ENCODE measurements around the gene FBXL13.

FBXL13 gene

GRCh38 chr7:102890292-102890970 is 184.2 kb downstream of the FBXL13 start:
- no peak overlapping the region for H3K9ac ChIP-seq
- no peaks in the 10 kb centered on the region for H3K36me3 ChIP-seq (ENCODE audit: insufficient read depth)
- no peak overlapping the region for H3K27ac ChIP-seq

GRCh38 chr7:102889851-102890250 is 184.7 kb downstream of the FBXL13 start:
- no peaks in the 10 kb centered on the region for H3K27me3 ChIP-seq (ENCODE audit: insufficient read depth, low read depth)
- no peaks in the 10 kb centered on the region for H3K4me1 ChIP-seq (ENCODE audit: low read depth, poor library complexity, severe bottlenecking)
- H3K4me2 ChIP-seq: no peak overlapping the region
- H3K79me2 ChIP-seq (ENCODE audit: insufficient read depth, low read depth): no peaks in the 10 kb centered on the region
- H2AFZ ChIP-seq (ENCODE audit: low read depth): no peak overlapping the region
- H3K36me3 ChIP-seq (ENCODE audit: insufficient read depth): no peaks in the 10 kb centered on the region
- no peak overlapping the region for H3K4me3 ChIP-seq (IDR thresholded peaks at IDR 0.05; ENCODE audit: insufficient read depth, low read depth, low read length)
- H3K9ac ChIP-seq: no peak overlapping the region
- no peak for TF ChIP-seq CTCF (conservative IDR thresholded peaks at IDR 0.05; ENCODE audit: low read depth, low read length)
- no peaks in the 10 kb centered on the region for H4K20me1 ChIP-seq (ENCODE audit: insufficient read depth)
- H3K27ac ChIP-seq: no peak overlapping the region

More at GRCh38 chr7:102890292-102890970, 184.2 kb downstream of the FBXL13 start:
- H4K20me1 ChIP-seq (ENCODE audit: insufficient read depth): no peaks in the 10 kb centered on the region
- H3K79me2 ChIP-seq (ENCODE audit: insufficient read depth, low read depth): no peaks in the 10 kb centered on the region
- H3K4me3 ChIP-seq (IDR thresholded peaks at IDR 0.05; ENCODE audit: insufficient read depth, low read depth, low read length): no peak overlapping the region
- no peak overlapping the region for H2AFZ ChIP-seq (ENCODE audit: low read depth)
- H3K4me2 ChIP-seq: no peak overlapping the region
- H3K4me1 ChIP-seq (ENCODE audit: low read depth, poor library complexity, severe bottlenecking): no peaks in the 10 kb centered on the region
- TF ChIP-seq CTCF (conservative IDR thresholded peaks at IDR 0.05; ENCODE audit: low read depth, low read length): no peak
- no peaks in the 10 kb centered on the region for H3K27me3 ChIP-seq (ENCODE audit: insufficient read depth, low read depth)

- H4K20me1 ChIP-seq (ENCODE audit: insufficient read depth): no peaks in the 10 kb centered on the region
- no peak overlapping the region for H3K4me3 ChIP-seq (IDR thresholded peaks at IDR 0.05; ENCODE audit: insufficient read depth, low read depth, low read length)
- no peak overlapping the region for H2AFZ ChIP-seq (ENCODE audit: low read depth)
- TF ChIP-seq CTCF (conservative IDR thresholded peaks at IDR 0.05; ENCODE audit: low read depth, low read length): no peak
- H3K79me2 ChIP-seq (ENCODE audit: insufficient read depth, low read depth): no peaks in the 10 kb centered on the region
- H3K4me2 ChIP-seq: no peak overlapping the region
- no peak overlapping the region for H3K27ac ChIP-seq
- no peak overlapping the region for H3K9ac ChIP-seq
- H3K36me3 ChIP-seq (ENCODE audit: insufficient read depth): no peaks in the 10 kb centered on the region
- no peaks in the 10 kb centered on the region for H3K4me1 ChIP-seq (ENCODE audit: low read depth, poor library complexity, severe bottlenecking)
- no peaks in the 10 kb centered on the region for H3K27me3 ChIP-seq (ENCODE audit: insufficient read depth, low read depth)
These were observed 185.9 kb downstream of the FBXL13 start for GRCh38 chr7:102888561-102889233.

- H3K27me3 ChIP-seq (ENCODE audit: insufficient read depth, low read depth): no peaks in the 10 kb centered on the region
- H3K4me1 ChIP-seq (ENCODE audit: low read depth, poor library complexity, severe bottlenecking): no peaks in the 10 kb centered on the region
- H3K79me2 ChIP-seq (ENCODE audit: insufficient read depth, low read depth): no peaks in the 10 kb centered on the region
- no peak overlapping the region for H2AFZ ChIP-seq (ENCODE audit: low read depth)
- no peaks in the 10 kb centered on the region for H3K36me3 ChIP-seq (ENCODE audit: insufficient read depth)
- TF ChIP-seq CTCF (conservative IDR thresholded peaks at IDR 0.05; ENCODE audit: low read depth, low read length): no peak
- H3K4me2 ChIP-seq: no peak overlapping the region
- H3K9ac ChIP-seq: no peak overlapping the region
- H3K27ac ChIP-seq: no peak overlapping the region
- no peaks in the 10 kb centered on the region for H4K20me1 ChIP-seq (ENCODE audit: insufficient read depth)
- no peak overlapping the region for H3K4me3 ChIP-seq (IDR thresholded peaks at IDR 0.05; ENCODE audit: insufficient read depth, low read depth, low read length)
These were observed 191.3 kb downstream of the FBXL13 start for GRCh38 chr7:102883098-102883860.
